SU-DHL-6 (cell line): ENCODE measurements around the gene UBE2E3.

Experiments used
- H2AFZ ChIP-seq: fragments of 200-600 bp; sonication (generic); 2 replicates; pipeline ENCODE4 v1.6.1; 2014; ENCODE audit warnings: low read depth, mild to moderate bottlenecking, moderate library complexity, mixed read lengths, antibody characterized with exemption, low read length; ENCODE audit not compliant: severe bottlenecking
- H3F3A ChIP-seq: fragments of 200-600 bp; shearing (Covaris generic); 2 replicates; pipeline ENCODE4 v1.6.0; 2016; ENCODE audit warnings: antibody characterized with exemption, mild to moderate bottlenecking; ENCODE audit not compliant: insufficient read depth
- H3K27ac ChIP-seq: fragments of 200-600 bp; sonication (generic); 2 replicates; pipeline ENCODE4 v1.5.1; 2016; ENCODE audit warnings: low read depth, mild to moderate bottlenecking, low read length, moderate library complexity, mixed read lengths
- H3K27me3 ChIP-seq: fragments of 200-600 bp; sonication (generic), shearing (Covaris generic); 2 replicates; pipeline ENCODE4 v1.6.0; 2014; ENCODE audit warnings: mild to moderate bottlenecking, low read length
- H3K36me3 ChIP-seq: fragments of 200-600 bp; sonication (generic); 2 replicates; pipeline ENCODE4 v1.6.1; 2014; ENCODE audit warnings: mild to moderate bottlenecking, low read length, mixed read lengths
- H3K4me2 ChIP-seq: fragments of 300-600, 200-600 bp; shearing (Covaris generic), sonication (generic); 2 replicates; pipeline ENCODE4 v1.6.0; 2014; ENCODE audit warnings: low read length, low read depth, mild to moderate bottlenecking; ENCODE audit not compliant: poor library complexity, severe bottlenecking
- H3K4me3 ChIP-seq: fragments of 200-600 bp; sonication (generic); 2 replicates; pipeline ENCODE4 v1.5.1; 2014; ENCODE audit warnings: antibody characterized with exemption, low read length, mild to moderate bottlenecking, mixed read lengths; ENCODE audit not compliant: insufficient read depth, poor library complexity, severe bottlenecking
- H3K79me2 ChIP-seq: fragments of 200-600 bp; sonication (generic); 2 replicates; pipeline ENCODE4 v1.6.1; 2014; ENCODE audit warnings: mild to moderate bottlenecking, low read length, moderate library complexity; ENCODE audit not compliant: insufficient read depth
- H3K9ac ChIP-seq: fragments of 200-600 bp; sonication (generic); 2 replicates; pipeline ENCODE4 v1.7.0; 2014; ENCODE audit warnings: mild to moderate bottlenecking, low read length
- H3K9me2 ChIP-seq: fragments of 200-600 bp; sonication (generic); replicated peaks from 2 replicates; pipeline ENCODE4 v1.6.1; 2014; ENCODE audit warnings: low read length; ENCODE audit not compliant: insufficient read depth
- H3K9me3 ChIP-seq: fragments of 200-600 bp; sonication (generic); 2 replicates; pipeline ENCODE4 v1.6.1; 2014; ENCODE audit warnings: low read length, mixed read lengths; ENCODE audit not compliant: insufficient read depth
- H4K20me1 ChIP-seq: fragments of 200-600 bp; sonication (generic); 2 replicates; pipeline ENCODE4 v1.6.1; 2014; ENCODE audit warnings: low read depth, mild to moderate bottlenecking, antibody characterized with exemption, low read length, moderate library complexity, mixed read lengths
- EZH2phosphoT487 ChIP-seq: fragments of 200-600 bp; sonication (generic), shearing (Covaris generic); conservative IDR thresholded peaks from 2 replicates; pipeline ENCODE4 v1.6.1; 2018; ENCODE audit warnings: mild to moderate bottlenecking, antibody characterized with exemption, low read length, moderate library complexity, mixed read lengths
- TF ChIP-seq, protein P1 (sequence below): fragments of 200-600 bp; sonication (generic); IDR thresholded peaks from one replicate; pipeline ENCODE4 v1.5.1; 2017; ENCODE audit warnings: antibody characterized with exemption, mild to moderate bottlenecking, low read length, moderate library complexity; ENCODE audit not compliant: insufficient read depth, poor library complexity, severe bottlenecking

The UBE2E3 gene

DNA sequence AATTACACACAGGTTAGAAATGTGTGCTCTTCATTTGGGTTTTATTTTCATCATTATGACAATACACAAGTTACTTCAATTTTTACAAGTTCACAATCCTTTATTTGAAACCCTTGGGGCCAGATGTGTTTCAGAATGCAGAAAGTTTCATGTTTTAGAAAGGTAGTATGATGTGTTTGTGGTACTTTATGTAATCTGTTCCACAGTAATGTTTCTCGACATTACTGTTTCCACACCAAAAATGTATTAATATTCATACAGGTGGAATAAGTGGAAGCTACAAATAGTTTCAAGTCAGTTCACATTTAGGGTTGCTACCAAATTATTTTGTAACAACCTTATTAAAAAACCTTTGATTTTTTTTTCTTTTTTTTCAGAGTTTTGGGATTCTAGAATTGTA lies 10.4 kb downstream of the UBE2E3 start:
- Histone ChIP-seq H3F3A (no peaks in the 10 kb centered on the region), H3K36me3 (peaks cover 5% of the 10 kb centered on the region; the same call in 1 of the 2 replicates), H3K4me2 (no peak overlapping the region), H4K20me1 (no peaks in the 10 kb centered on the region), H2AFZ (no peak overlapping the region), H3K9me2 (no peaks in the 10 kb centered on the region), H3K4me3 (no peak overlapping the region), H3K9me3 (no peaks in the 10 kb centered on the region), H3K9ac (no peak overlapping the region), H3K79me2 (peaks cover 25% of the 10 kb centered on the region; the same call in 1 of the 2 replicates), H3K27ac (no peak overlapping the region), H3K27me3 (no peaks in the 10 kb centered on the region)
- TF ChIP-seq, protein P1, sequence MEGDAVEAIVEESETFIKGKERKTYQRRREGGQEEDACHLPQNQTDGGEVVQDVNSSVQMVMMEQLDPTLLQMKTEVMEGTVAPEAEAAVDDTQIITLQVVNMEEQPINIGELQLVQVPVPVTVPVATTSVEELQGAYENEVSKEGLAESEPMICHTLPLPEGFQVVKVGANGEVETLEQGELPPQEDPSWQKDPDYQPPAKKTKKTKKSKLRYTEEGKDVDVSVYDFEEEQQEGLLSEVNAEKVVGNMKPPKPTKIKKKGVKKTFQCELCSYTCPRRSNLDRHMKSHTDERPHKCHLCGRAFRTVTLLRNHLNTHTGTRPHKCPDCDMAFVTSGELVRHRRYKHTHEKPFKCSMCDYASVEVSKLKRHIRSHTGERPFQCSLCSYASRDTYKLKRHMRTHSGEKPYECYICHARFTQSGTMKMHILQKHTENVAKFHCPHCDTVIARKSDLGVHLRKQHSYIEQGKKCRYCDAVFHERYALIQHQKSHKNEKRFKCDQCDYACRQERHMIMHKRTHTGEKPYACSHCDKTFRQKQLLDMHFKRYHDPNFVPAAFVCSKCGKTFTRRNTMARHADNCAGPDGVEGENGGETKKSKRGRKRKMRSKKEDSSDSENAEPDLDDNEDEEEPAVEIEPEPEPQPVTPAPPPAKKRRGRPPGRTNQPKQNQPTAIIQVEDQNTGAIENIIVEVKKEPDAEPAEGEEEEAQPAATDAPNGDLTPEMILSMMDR = no peak
- no peak for TF ChIP-seq EZH2phosphoT487

DNA sequence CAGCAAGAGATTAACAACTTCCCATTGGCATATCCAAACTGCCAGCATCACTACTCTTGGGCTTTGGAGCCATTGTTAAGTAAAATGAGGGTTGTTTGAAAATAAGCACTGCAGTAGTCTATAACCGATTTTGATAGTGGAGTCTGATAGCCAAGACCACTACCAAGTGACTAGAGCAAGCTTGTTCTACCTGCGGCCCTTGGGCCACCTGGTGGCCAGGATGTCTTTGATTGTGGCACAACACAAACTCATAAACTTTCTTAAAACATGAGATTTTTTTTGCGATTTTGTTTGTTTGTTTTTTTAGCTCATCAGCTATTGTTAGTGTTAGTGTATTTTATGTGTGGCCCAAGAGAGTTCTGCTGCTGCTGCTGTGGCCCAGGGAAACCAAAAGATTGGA lies 11.0 kb downstream of the UBE2E3 start:
- H3K4me3 ChIP-seq = no peak overlapping the region
- peaks cover 21% of the 10 kb centered on the region; the same call in 1 of the 2 replicates for H3K79me2 ChIP-seq
- no peak overlapping the region for H3K4me2 ChIP-seq

DNA sequence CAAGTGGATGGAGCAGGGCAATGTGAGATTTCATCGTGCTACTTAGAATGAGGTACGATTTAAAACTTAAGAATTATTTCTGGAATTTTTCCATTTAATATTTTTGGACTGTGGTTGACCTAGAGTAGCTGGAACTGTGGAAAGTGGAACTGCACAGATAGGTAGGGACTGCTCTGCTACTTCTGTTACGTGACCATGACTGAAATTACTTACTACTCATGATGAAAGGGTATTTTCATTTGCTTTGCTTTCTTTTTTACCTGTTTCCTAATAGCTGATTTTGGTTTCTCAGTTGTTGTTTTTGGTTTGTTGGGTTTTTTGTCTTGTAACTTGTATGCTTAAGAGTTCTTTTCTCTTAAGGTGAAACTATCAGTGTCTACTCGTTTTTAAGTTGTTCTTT lies 11.4 kb downstream of the UBE2E3 start:
- no peak for TF ChIP-seq EZH2phosphoT487
- TF ChIP-seq, protein P1 = no peak
- Histone ChIP-seq H3K27ac (no peak overlapping the region), H3K4me3 (no peak overlapping the region), H2AFZ (no peak overlapping the region), H3K36me3 (peaks cover 5% of the 10 kb centered on the region; the same call in 1 of the 2 replicates), H3K9me3 (no peaks in the 10 kb centered on the region), H3K4me2 (no peak overlapping the region), H3K27me3 (no peaks in the 10 kb centered on the region), H3K9me2 (no peaks in the 10 kb centered on the region), H4K20me1 (no peaks in the 10 kb centered on the region), H3F3A (no peaks in the 10 kb centered on the region), H3K9ac (no peak overlapping the region), H3K79me2 (peaks cover 17% of the 10 kb centered on the region; the same call in 1 of the 2 replicates)

More for the DNA sequence above, 11.0 kb downstream of the UBE2E3 start:
- Histone ChIP-seq H3K36me3 (peaks cover 5% of the 10 kb centered on the region; the same call in 1 of the 2 replicates), H3F3A (no peaks in the 10 kb centered on the region), H3K9ac (no peak overlapping the region), H3K27ac (no peak overlapping the region), H2AFZ (no peak overlapping the region), H3K27me3 (no peaks in the 10 kb centered on the region), H3K9me2 (no peaks in the 10 kb centered on the region), H3K9me3 (no peaks in the 10 kb centered on the region), H4K20me1 (no peaks in the 10 kb centered on the region)
- no peak for TF ChIP-seq EZH2phosphoT487
- TF ChIP-seq, protein P1 = no peak
